ENCODE results near the gene MMEL1. TPM values are rescaled to one million over a fixed set of nuclear protein-coding genes. Genes with fewer than 3 reads are reported as not detected.
"Not testable (repeated sequence)": the region's sequence is repeated elsewhere in the genome, so short reads cannot be mapped to it uniquely, and the experiment has no call there.

The MMEL1 gene
- total and polyA plus RNA-seq, 7 donors = 0.66 to 37.2 (median 4.2) TPM; not detected in 1

- H3K4me1 ChIP-seq = peaks cover 0 to 35% (median 34%) of the 10 kb centered on the region in 4 donors
- peak overlapping the region; percentile 83 to 91 (median 89) for H3K27ac ChIP-seq
- WGBS, 2 donors = 1 to 2% methylated on average over 26 of the region's 26 CpGs
Observed at GRCh38 chr1:2555634-2556276, 77.1 kb downstream of the MMEL1 start.

GRCh38 chr1:2554621-2555387 is 78.0 kb downstream of the MMEL1 start:
- intact Hi-C loops (cut with DNase I) = loop anchor here (10.0 kb wide), 1 partner anchor 90 kb away; no protein-coding TSS in a partner anchor
- no peak for DNase-seq
- TF ChIP-seq CTCF (IDR thresholded peaks at IDR 0.05) = peak in 3 of 4 experiments; percentile 10 to 17 (median 14)
- no peak for TF ChIP-seq POLR2AphosphoS5 (IDR thresholded peaks at IDR 0.05)
- TF ChIP-seq POLR2A (IDR thresholded peaks at IDR 0.05) = no peak
- Histone ChIP-seq H3K27ac (peak overlapping the region; percentile 83 to 91 (median 89)), H3K4me1 (peaks cover 0 to 35% (median 34%) of the 10 kb centered on the region in 4 donors), H3K36me3 (peaks cover 5 to 21% (median 6%) of the 10 kb centered on the region in 4 donors), H3K9me3 (no peaks in the 10 kb centered on the region), H3K4me3 (peak overlapping the region in 3 of 4 donors; percentile 63 to 68 (median 66)), H3K27me3 (peaks cover 0 to 5% (median 0%) of the 10 kb centered on the region in 3 donors)
- 30 to 40% methylated on average over 19 of the region's 19 CpGs for WGBS, 2 donors

More at GRCh38 chr1:2555634-2556276, 77.1 kb downstream of the MMEL1 start:
- DNase-seq = peak; percentile 98
- Histone ChIP-seq H3K9me3 (no peaks in the 10 kb centered on the region), H3K4me3 (peak overlapping the region; percentile 57 to 68 (median 64)), H3K27me3 (peaks cover 0 to 5% (median 0%) of the 10 kb centered on the region in 3 donors), H3K36me3 (peaks cover 5 to 31% (median 7%) of the 10 kb centered on the region in 4 donors)
- TF ChIP-seq CTCF (IDR thresholded peaks at IDR 0.05) (no peak), POLR2A (IDR thresholded peaks at IDR 0.05) (peak; percentile 77), POLR2AphosphoS5 (IDR thresholded peaks at IDR 0.05) (peak; percentile 88 to 99 (median 95)), EP300 (IDR thresholded peaks at IDR 0.05) (peak in 3 of 4 donors; percentile 65 to 99 (median 95))
- intact Hi-C loops (cut with DNase I) = loop anchor here (2.0 to 10.0 kb wide), 2 partner anchors 29 to 89 kb away; no protein-coding TSS in a partner anchor

- 88% methylated on average over 30 of the region's 30 CpGs for WGBS, 2 donors
- peaks cover 0 to 14% (median 5%) of the 10 kb centered on the region in 4 donors for H3K36me3 ChIP-seq
- peaks cover 0 to 39% (median 38%) of the 10 kb centered on the region in 4 donors for H3K4me1 ChIP-seq
- TF ChIP-seq CTCF (IDR thresholded peaks at IDR 0.05) = no peak
- no peak for TF ChIP-seq POLR2AphosphoS5 (IDR thresholded peaks at IDR 0.05)
- no peak for TF ChIP-seq EP300 (IDR thresholded peaks at IDR 0.05)
- no peak for TF ChIP-seq POLR2A (IDR thresholded peaks at IDR 0.05)
- no peak for DNase-seq
- H3K27ac ChIP-seq = peak overlapping the region in 1 of 4 donors; percentile 87
- intact Hi-C loops (cut with DNase I) = loop anchor here (10.0 kb wide), 1 partner anchor 91 kb away; no protein-coding TSS in a partner anchor
- H3K4me3 ChIP-seq = no peak overlapping the region
- no peaks in the 10 kb centered on the region for H3K9me3 ChIP-seq
- peaks cover 0 to 5% (median 0%) of the 10 kb centered on the region in 3 donors for H3K27me3 ChIP-seq
Observed at GRCh38 chr1:2553871-2554620, 78.8 kb downstream of the MMEL1 start.

- H3K4me3 ChIP-seq, H3K27ac ChIP-seq, H3K27me3 ChIP-seq, H3K36me3 ChIP-seq, DNase-seq, H3K9me3 ChIP-seq: not testable (repeated sequence)
- intact Hi-C loops (cut with DNase I) = loop anchor here (10.0 kb wide), 1 partner anchor 92 kb away; no protein-coding TSS in a partner anchor
- peaks cover 0 to 41% (median 37%) of the 10 kb centered on the region in 4 donors for H3K4me1 ChIP-seq
- WGBS, 2 donors = 76 to 84% methylated on average over 8 of the region's 9 CpGs
Observed at GRCh38 chr1:2553076-2553475, 79.7 kb downstream of the MMEL1 start.

Data from sigmoid colon (tissue), 7 donors.